Measurements from ENCODE around the gene SND1.

GRCh38 chr7:128135159-128135514 is 483.1 kb downstream of the SND1 start:
- TF ChIP-seq CTCF (conservative IDR thresholded peaks at IDR 0.05 in 1 of 2, IDR thresholded peaks at IDR 0.05 in 1 of 2; ENCODE audit: low read depth in 1 of 2, low read length in 2 of 2) (no peak), EZH2 (IDR thresholded peaks at IDR 0.05; ENCODE audit: low read length, missing control alignments) (no peak)
